CD14-positive monocyte (primary cell): ENCODE measurements around the gene GLI3. TPM values are rescaled to one million over a fixed set of nuclear protein-coding genes. Genes with fewer than 3 reads are reported as not detected.

Experiments
- DNase-seq, 3 donors: peaks; one replicate each; pipeline ENCODE4 v3.0.0-alpha.2; 2011 to 2022
- H2AFZ ChIP-seq: 2 replicates; pipeline ENCODE4 v1.6.0; 2012; ENCODE audit warnings: mild to moderate bottlenecking, low read depth, low read length, inconsistent platforms; ENCODE audit not compliant: insufficient read depth, poor library complexity, severe bottlenecking
- H3K27ac ChIP-seq, 2 donors: 1 replicate in 1 of 2; 2 replicates in 1 of 2; pipeline ENCODE4 v1.5.1; 2012 to 2013; ENCODE audit warnings: low read length in 2 of 2, control low read depth in 1 of 2, inconsistent platforms in 1 of 2, low read depth in 1 of 2, mild to moderate bottlenecking in 1 of 2
- H3K27me3 ChIP-seq, 2 donors: one replicate each; pipeline versions ENCODE4 v1.6.0 to v1.6.1; 2011 to 2013; ENCODE audit warnings: low read length in 2 of 2; ENCODE audit not compliant: control insufficient read depth in 2 of 2, insufficient read depth in 2 of 2
- H3K36me3 ChIP-seq, 2 donors: replicated peaks in 1 of 2; 1 replicate in 1 of 2; 2 replicates in 1 of 2; pipeline versions ENCODE4 v1.5.1 to v1.6.1; 2012 to 2013; ENCODE audit warnings: low read length in 2 of 2, control low read depth in 1 of 2, inconsistent platforms in 1 of 2, mild to moderate bottlenecking in 1 of 2; ENCODE audit not compliant: insufficient read depth in 2 of 2, control insufficient read depth in 1 of 2
- H3K4me1 ChIP-seq, 2 donors: 1 replicate in 1 of 2; 2 replicates in 1 of 2; pipeline versions ENCODE4 v1.5.1 to v1.6.1; 2012 to 2013; ENCODE audit warnings: low read length in 2 of 2, control low read depth in 1 of 2, inconsistent platforms in 1 of 2, mild to moderate bottlenecking in 1 of 2, moderate library complexity in 1 of 2; ENCODE audit not compliant: insufficient read depth in 2 of 2, control insufficient read depth in 1 of 2
- H3K4me2 ChIP-seq: replicated peaks from 2 replicates; pipeline ENCODE3; 2012; ENCODE audit warnings: low read length, moderate library complexity, mild to moderate bottlenecking; ENCODE audit not compliant: poor library complexity, severe bottlenecking; ENCODE audit errors: extremely low read depth
- H3K4me3 ChIP-seq, 3 experiments: fragments of 200-600 bp in 1 of 3; sonication (generic) in 1 of 3; replicated peaks in 1 of 3; 1 replicate in 2 of 3; 2 replicates in 1 of 3; pipeline ENCODE4 v1.5.1; 2011 to 2013; ENCODE audit warnings: low read length in 3 of 3, mild to moderate bottlenecking in 3 of 3, control low read depth in 2 of 3, low read depth in 2 of 3, inconsistent platforms in 1 of 3, moderate library complexity in 1 of 3
- H3K79me2 ChIP-seq: 2 replicates; pipeline ENCODE4 v1.6.0; 2012; ENCODE audit warnings: mild to moderate bottlenecking, control low read depth, inconsistent platforms, low read length, moderate library complexity; ENCODE audit not compliant: insufficient read depth
- H3K9ac ChIP-seq: 2 replicates; pipeline ENCODE4 v1.6.0; 2017; ENCODE audit warnings: low read length, mild to moderate bottlenecking; ENCODE audit not compliant: insufficient read depth, poor library complexity, severe bottlenecking
- H3K9me3 ChIP-seq, 2 donors: replicated peaks in 1 of 2; 1 replicate in 1 of 2; 2 replicates in 1 of 2; pipeline versions ENCODE4 v1.5.1 to v1.6.1; 2012 to 2013; ENCODE audit warnings: low read length in 2 of 2, control low read depth in 1 of 2; ENCODE audit not compliant: control insufficient read depth in 1 of 2, insufficient read depth in 1 of 2
- H4K20me1 ChIP-seq: 2 replicates; pipeline ENCODE4 v1.6.0; 2012; ENCODE audit warnings: mild to moderate bottlenecking, low read length, control low read depth, moderate library complexity; ENCODE audit not compliant: insufficient read depth
- H3K27ac Mint-ChIP-seq, 7 donors: one replicate each; pipeline ENCODE4 v1.8.0; 2020; ENCODE audit warnings: mild to moderate bottlenecking in 7 of 7, mixed read lengths in 7 of 7, moderate library complexity in 6 of 7, inconsistent platforms in 2 of 7
- H3K27me3 Mint-ChIP-seq, 3 donors: one replicate each; pipeline ENCODE4 v1.8.0; 2021 to 2022; ENCODE audit warnings: low read depth in 3 of 3, mild to moderate bottlenecking in 3 of 3, mixed read lengths in 3 of 3, moderate library complexity in 3 of 3, inconsistent platforms in 1 of 3
- H3K36me3 Mint-ChIP-seq, 2 donors: one replicate each; pipeline ENCODE4 v1.8.0; 2020; ENCODE audit warnings: mixed read lengths in 2 of 2, inconsistent platforms in 1 of 2, mild to moderate bottlenecking in 1 of 2
- H3K4me1 Mint-ChIP-seq: one replicate; pipeline ENCODE4 v1.8.0; 2020; ENCODE audit warnings: mild to moderate bottlenecking, mixed read lengths
- H3K4me3 Mint-ChIP-seq, 2 donors: one replicate each; pipeline ENCODE4 v1.8.0; 2020; ENCODE audit warnings: mild to moderate bottlenecking in 2 of 2, mixed read lengths in 2 of 2, moderate library complexity in 1 of 2
- H3K9me3 Mint-ChIP-seq, 7 donors: one replicate each; pipeline ENCODE4 v1.8.0; 2020 to 2022; ENCODE audit warnings: mixed read lengths in 7 of 7, mild to moderate bottlenecking in 6 of 7, moderate library complexity in 6 of 7, inconsistent platforms in 2 of 7
- CTCF ChIP-seq: fragments of 200-600 bp; IDR thresholded peaks from one replicate; pipeline ENCODE4 v1.8.0; 2022; ENCODE audit warnings: antibody characterized with exemption, mild to moderate bottlenecking
- WGBS: methylation state at CpG from one replicate; pipeline ENCODE4 v1.1.5; 2013; ENCODE audit warnings: missing lambda C conversion rate; ENCODE audit not compliant: insufficient coverage; 5-methylcytosine and 5-hydroxymethylcytosine counted together
- intact Hi-C, 2 donors: fragments of 100-400 bp; cut with micrococcal nuclease; formaldehyde crosslinking; loops; one replicate each; pipeline versions ENCODE4 v1.15.0 to v1.15.1; 2023
- polyA plus RNA-seq, 3 donors: library from polyadenylated mRNA; depleted of rRNA in 1 of 3; unstranded in 2 of 3; stranded (reverse) in 1 of 3; fragments of 300-500 nt in 2 of 3; fragments of >200 nt in 1 of 3; fragmentation: Illumina TruSeq in 2 of 3; gene quantifications; 1 replicate in 2 of 3; 2 replicates in 1 of 3; pipeline ENCODE4 v1.2.3, GENCODE V29; 2012 to 2021

GLI3 gene
- polyA plus RNA-seq, 3 donors, result not detected

GRCh38 chr7:42159130-42159529 lies 77.9 kb downstream of the GLI3 start:
- WGBS, result no CpG with 5 or more reads among the region's 3 CpGs
- Histone ChIP-seq H3K36me3 (no peaks in the 10 kb centered on the region), H3K27ac (no peak overlapping the region), H3K9me3 (no peaks in the 10 kb centered on the region), H4K20me1 (no peaks in the 10 kb centered on the region), H3K79me2 (no peaks in the 10 kb centered on the region), H3K4me2 (no peak overlapping the region), H3K4me3 (no peak overlapping the region), H3K9ac (no peak overlapping the region), H3K27me3 (no peaks in the 10 kb centered on the region), H2AFZ (no peak overlapping the region), H3K4me1 (no peaks in the 10 kb centered on the region)
- Mint-ChIP-seq H3K4me3 (no peak overlapping the region), H3K9me3 (peaks cover 0 to 2% (median 0%) of the 10 kb centered on the region in 7 donors), H3K36me3 (no peaks in the 10 kb centered on the region), H3K27ac (no peak overlapping the region), H3K4me1 (no peaks in the 10 kb centered on the region), H3K27me3 (peaks cover 2 to 4% (median 2%) of the 10 kb centered on the region in 3 donors)
- no peak for TF ChIP-seq CTCF
- intact Hi-C loops, result no loop called here
- DNase-seq, result no peak

GRCh38 chr7:42156967-42157721 lies 79.9 kb downstream of the GLI3 start:
- no peaks in the 10 kb centered on the region for H3K79me2 ChIP-seq
- no peak overlapping the region for H3K9ac ChIP-seq
- H3K27me3 Mint-ChIP-seq, result peaks cover 2 to 4% (median 2%) of the 10 kb centered on the region in 3 donors
- no peaks in the 10 kb centered on the region for H3K36me3 ChIP-seq
- H3K4me2 ChIP-seq, result no peak overlapping the region
- no peak overlapping the region for H3K27ac Mint-ChIP-seq
- no peak overlapping the region for H3K27ac ChIP-seq
- intact Hi-C loops, result no loop called here
- no peaks in the 10 kb centered on the region for H3K9me3 ChIP-seq
- DNase-seq, result no peak
- H2AFZ ChIP-seq, result no peak overlapping the region
- 100% methylated on average over 3 of the region's 6 CpGs for WGBS
- H3K9me3 Mint-ChIP-seq, result no peaks in the 10 kb centered on the region
- no peak for TF ChIP-seq CTCF
- no peaks in the 10 kb centered on the region for H3K27me3 ChIP-seq
- H3K4me3 ChIP-seq, result no peak overlapping the region
- no peak overlapping the region for H3K4me3 Mint-ChIP-seq
- no peaks in the 10 kb centered on the region for H4K20me1 ChIP-seq
- no peaks in the 10 kb centered on the region for H3K36me3 Mint-ChIP-seq
- H3K4me1 Mint-ChIP-seq, result no peaks in the 10 kb centered on the region
- H3K4me1 ChIP-seq, result no peaks in the 10 kb centered on the region
